HG03064 (cell line): ENCODE results near the gene NBPF9.
"Not testable (repeated sequence)": the region's sequence is repeated elsewhere in the genome, so short reads cannot be mapped to it uniquely, and the experiment has no call there.

Source experiments
- ATAC-seq: cut with Tn5 transposase; IDR thresholded peaks from one replicate; pipeline ENCODE4 v1.9.1; 2021; ENCODE audit warnings: low read depth; ENCODE audit not compliant: unreplicated experiment

The NBPF9 gene

DNA sequence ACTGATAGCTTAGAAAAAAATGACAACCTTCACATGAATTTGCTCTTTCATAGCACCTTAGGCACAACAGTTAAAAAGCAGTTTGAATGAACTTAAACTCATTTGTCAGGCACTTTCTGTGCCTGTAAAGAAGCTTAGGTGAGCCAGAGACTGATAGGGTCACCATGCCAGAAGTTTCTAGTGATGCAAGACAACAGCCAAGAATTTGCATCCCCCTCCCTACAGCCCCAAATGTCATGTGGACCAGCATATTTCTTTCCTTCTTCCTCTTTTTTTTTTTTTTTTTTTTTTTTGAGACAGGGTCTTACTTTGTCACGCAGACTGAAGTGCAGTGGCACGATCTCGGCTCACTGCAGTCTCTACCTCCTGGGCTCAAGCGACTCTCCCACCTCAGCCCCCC, 89.8 kb downstream of the NBPF9 start:
- not testable (repeated sequence) for ATAC-seq

- not testable (repeated sequence) for ATAC-seq
Measured at GRCh38 chr1:149012599-149012998, 90.8 kb downstream of the NBPF9 start.

DNA sequence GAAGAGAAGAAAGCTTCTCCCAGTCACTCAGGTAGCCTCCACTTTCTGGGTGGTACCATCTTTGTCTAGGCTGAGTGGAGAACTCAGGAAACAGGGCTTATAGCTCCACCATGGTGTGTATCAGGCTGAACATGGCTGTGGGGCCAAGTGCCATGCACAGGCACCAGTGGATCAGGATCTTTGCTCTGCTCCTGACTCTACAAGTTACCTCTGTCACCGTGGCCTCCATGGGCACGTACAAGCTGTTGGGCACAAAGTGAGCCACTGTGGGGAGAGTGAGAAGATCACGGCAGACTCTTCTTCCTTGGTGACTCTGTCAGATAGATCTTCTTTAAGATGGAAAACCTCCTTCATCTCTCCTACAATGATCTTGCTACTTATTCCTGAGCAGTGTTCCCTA, 93.6 kb downstream of the NBPF9 start:
- ATAC-seq = not testable (repeated sequence)

DNA sequence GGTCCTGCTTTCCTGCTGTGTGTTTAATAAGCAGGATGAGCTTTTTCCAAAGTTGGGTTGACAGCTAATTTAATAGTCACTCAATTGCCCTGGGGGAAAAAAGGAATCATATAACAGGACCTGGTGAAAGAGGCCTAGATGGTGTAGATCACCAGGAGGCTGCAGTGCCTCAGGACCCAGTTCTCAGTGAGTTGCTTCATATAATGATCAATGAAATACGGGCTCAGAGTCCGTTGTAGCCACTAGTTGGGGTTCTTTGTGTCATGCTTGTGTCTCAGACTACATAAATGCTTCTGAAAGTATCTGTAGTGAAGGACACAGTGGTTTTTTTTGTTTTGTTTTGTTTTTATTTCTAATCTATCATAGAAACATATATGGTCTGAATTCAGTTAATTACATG, 94.6 kb downstream of the NBPF9 start:
- not testable (repeated sequence) for ATAC-seq

DNA sequence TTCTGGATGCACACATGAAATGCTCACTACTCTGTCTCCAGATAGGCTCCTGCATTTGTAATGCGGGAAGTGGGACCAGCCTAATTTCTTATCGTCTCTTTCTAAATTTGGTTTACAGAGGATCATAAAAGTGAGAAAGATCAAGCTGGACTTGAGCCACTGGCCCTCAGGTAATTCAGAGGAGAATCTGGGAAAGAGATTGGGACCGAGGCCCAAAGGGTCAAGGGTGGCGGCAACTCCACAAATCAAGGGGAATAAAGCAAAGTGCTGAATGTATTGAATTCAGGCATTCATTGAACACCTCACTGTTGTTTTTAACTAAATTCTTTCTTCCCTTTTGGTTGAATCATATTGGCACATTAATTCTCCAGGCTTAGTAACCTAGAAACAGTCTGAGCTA, 95.0 kb downstream of the NBPF9 start:
- not testable (repeated sequence) for ATAC-seq
